Measurements from ENCODE around the gene GALNTL6.

- TF ChIP-seq TAF1 (IDR thresholded peaks at IDR 0.05; ENCODE audit: low read depth, low read length): no peak
- TF ChIP-seq POLR2A (IDR thresholded peaks at IDR 0.05; ENCODE audit: low read depth, low read length): no peak
Measured at GRCh38 chr4:172553216-172553615, 740.0 kb downstream of the GALNTL6 start.
